ENCODE results near the gene MRPL24.

Gene MRPL24

DNA sequence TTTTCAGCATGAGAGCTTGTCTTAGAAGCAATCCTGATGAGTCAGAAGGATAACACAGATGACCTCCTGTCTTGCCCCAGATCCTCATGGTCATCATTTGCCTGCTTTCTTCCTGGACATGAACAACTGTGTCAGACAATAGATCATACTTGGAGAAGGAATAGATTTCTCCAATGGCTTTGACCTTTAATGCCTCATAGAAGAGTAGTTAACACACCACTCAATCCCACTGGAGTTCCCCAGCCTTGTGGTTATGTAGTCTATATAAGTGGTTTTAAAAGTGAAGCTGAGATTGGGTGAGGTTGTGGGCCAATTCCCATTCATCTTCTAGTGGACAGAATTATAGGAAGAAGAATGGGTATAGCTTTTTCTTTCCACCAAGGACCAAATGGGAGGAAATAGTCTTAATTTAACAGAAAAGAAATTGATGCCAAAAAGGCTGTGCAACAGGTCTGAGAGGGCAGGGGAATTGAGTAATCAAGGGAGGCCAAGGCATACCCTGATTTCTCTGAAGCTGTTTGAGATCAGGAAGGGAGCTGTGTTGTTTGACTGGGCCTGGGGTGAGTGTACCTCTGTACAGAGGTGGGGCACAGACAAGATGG is 40.8 kb upstream of the MRPL24 start:
- TF ChIP-seq, protein P1, sequence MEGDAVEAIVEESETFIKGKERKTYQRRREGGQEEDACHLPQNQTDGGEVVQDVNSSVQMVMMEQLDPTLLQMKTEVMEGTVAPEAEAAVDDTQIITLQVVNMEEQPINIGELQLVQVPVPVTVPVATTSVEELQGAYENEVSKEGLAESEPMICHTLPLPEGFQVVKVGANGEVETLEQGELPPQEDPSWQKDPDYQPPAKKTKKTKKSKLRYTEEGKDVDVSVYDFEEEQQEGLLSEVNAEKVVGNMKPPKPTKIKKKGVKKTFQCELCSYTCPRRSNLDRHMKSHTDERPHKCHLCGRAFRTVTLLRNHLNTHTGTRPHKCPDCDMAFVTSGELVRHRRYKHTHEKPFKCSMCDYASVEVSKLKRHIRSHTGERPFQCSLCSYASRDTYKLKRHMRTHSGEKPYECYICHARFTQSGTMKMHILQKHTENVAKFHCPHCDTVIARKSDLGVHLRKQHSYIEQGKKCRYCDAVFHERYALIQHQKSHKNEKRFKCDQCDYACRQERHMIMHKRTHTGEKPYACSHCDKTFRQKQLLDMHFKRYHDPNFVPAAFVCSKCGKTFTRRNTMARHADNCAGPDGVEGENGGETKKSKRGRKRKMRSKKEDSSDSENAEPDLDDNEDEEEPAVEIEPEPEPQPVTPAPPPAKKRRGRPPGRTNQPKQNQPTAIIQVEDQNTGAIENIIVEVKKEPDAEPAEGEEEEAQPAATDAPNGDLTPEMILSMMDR (IDR thresholded peaks at IDR 0.05), result no peak
- intact Hi-C loops (cut with DNase I; ENCODE audit: low total_unique reads), result no loop called here
- Histone ChIP-seq H3K4me1 (peaks cover 0 to 13% (median 7%) of the 10 kb centered on the region in 4 donors), H3K27me3 (no peaks in the 10 kb centered on the region), H3K9me3 (no peaks in the 10 kb centered on the region), H3K36me3 (peaks cover 24 to 51% (median 38%) of the 10 kb centered on the region in 3 donors), H3K27ac (no peak overlapping the region), H3K4me3 (no peak overlapping the region)
- DNase-seq, result no peak

DNA sequence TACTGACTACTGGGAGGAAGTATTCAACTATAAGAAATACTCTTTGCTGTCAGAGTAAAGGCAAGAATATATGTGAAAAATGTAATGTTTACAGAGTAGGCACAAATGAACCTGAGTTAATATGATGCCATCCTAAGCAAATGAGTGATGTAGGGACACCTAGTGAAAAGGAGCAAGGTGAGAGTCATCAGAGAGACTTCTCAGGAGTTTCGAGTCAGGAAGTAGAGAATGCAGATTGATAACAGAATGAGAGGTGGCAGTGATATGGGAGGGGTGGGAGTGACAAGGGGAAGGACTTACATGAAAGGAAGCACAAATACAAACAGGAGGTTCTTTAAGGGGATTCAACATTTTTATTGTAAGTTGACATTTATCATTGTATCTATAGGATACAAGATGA is 36.7 kb upstream of the MRPL24 start:
- Histone ChIP-seq H3K4me1 (peaks cover 0 to 34% (median 17%) of the 10 kb centered on the region in 4 donors), H3K36me3 (peaks cover 0 to 14% (median 3%) of the 10 kb centered on the region in 3 donors), H3K27me3 (no peaks in the 10 kb centered on the region), H3K9me3 (no peaks in the 10 kb centered on the region), H3K27ac (no peak overlapping the region), H3K4me3 (no peak overlapping the region)
- TF ChIP-seq, protein P1 (IDR thresholded peaks at IDR 0.05), result no peak
- intact Hi-C loops (cut with DNase I; ENCODE audit: low total_unique reads), result no loop called here
- DNase-seq, result no peak

DNA sequence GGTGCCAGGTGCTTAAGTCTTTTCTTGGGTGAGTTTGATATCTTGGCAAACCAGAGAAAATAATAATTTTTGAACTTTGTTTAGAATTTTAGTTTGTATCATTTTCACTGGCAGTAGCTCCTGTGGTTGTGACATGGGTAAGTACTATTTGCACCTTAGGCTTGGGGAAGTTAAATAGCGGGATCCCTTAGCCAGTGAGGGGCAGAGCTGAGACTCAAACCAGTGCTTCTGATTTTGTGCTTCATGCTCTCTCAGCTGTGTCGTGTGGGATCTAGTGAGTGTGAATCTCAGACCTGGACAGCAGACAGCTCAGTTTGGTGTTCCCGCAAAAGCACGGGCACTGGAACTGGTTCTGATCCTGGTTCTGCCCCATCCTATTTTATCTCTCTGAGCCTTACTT is 36.1 kb upstream of the MRPL24 start:
- TF ChIP-seq, protein P1 (IDR thresholded peaks at IDR 0.05), result no peak
- Histone ChIP-seq H3K27me3 (no peaks in the 10 kb centered on the region), H3K4me3 (no peak overlapping the region), H3K36me3 (peaks cover 0 to 13% (median 0%) of the 10 kb centered on the region in 3 donors), H3K4me1 (peaks cover 0 to 39% (median 19%) of the 10 kb centered on the region in 4 donors), H3K27ac (no peak overlapping the region), H3K9me3 (no peaks in the 10 kb centered on the region)
- DNase-seq, result no peak
- intact Hi-C loops (cut with DNase I; ENCODE audit: low total_unique reads), result no loop called here

DNA sequence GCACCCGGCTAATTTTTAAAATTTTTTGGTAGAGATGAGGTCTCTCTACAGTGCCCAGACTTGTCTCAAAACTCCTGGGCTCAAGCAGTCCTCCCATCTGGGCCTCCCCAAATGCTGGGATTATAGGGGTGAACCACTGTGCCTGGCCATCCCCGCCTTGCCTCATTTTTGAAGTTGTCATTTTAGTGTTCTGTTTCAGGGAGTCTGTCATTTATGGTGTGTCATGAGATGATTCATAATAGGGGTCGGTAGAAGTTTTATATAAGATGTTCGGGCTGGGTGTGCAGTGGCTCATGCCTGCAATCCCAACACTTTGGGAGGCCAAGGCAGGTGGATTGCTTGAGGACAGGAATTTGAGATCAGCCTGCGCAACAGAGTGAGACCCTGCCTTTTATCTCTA is 34.9 kb upstream of the MRPL24 start:
- Histone ChIP-seq H3K4me1 (peaks cover 0 to 44% (median 24%) of the 10 kb centered on the region in 4 donors), H3K9me3 (no peaks in the 10 kb centered on the region), H3K27me3 (no peaks in the 10 kb centered on the region), H3K27ac (no peak overlapping the region), H3K36me3 (peaks cover 0 to 16% (median 8%) of the 10 kb centered on the region in 3 donors), H3K4me3 (no peak overlapping the region)
- TF ChIP-seq, protein P1 (IDR thresholded peaks at IDR 0.05), result no peak
- no peak for DNase-seq
- intact Hi-C loops (cut with DNase I; ENCODE audit: low total_unique reads), result no loop called here

DNA sequence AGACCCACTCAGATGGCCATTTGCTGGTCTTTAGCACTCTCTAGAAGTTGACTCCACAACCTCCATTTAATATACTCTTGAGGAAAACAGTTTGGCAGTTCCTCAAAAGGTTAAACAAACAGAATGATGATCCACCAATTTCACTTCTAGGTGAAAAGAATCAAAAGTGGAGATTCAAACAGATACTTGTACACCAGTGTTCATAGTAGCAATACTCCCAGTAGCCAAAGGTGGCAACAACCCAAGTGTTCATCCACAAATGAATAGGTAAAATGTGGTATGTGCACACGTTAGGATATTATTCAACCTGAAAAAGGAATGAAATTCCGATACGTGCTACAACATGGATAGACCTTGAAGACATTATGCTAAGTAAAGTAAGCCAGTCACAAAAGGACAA is 32.7 kb upstream of the MRPL24 start:
- intact Hi-C loops (cut with DNase I; ENCODE audit: low total_unique reads), result no loop called here
- Histone ChIP-seq H3K36me3 (peaks cover 0 to 22% (median 8%) of the 10 kb centered on the region in 3 donors), H3K27me3 (no peaks in the 10 kb centered on the region), H3K4me1 (peaks cover 0 to 66% (median 43%) of the 10 kb centered on the region in 4 donors), H3K4me3 (no peak overlapping the region), H3K9me3 (no peaks in the 10 kb centered on the region), H3K27ac (no peak overlapping the region)
- no peak for DNase-seq
- TF ChIP-seq, protein P1 (IDR thresholded peaks at IDR 0.05), result no peak
